GM12878 (cell line): ENCODE results near the gene AMBRA1. TPM values are rescaled to one million over a fixed set of nuclear protein-coding genes. Genes with fewer than 3 reads are reported as not detected.

Experiments
- BCLAF1 ChIP-seq: fragments of 450-650 bp; IDR thresholded peaks from 2 replicates; pipeline ENCODE4 v1.6.1; 2017; ENCODE audit warnings: antibody characterized with exemption, mild to moderate bottlenecking, moderate library complexity
- BMI1 ChIP-seq: fragments of 450-650 bp; IDR thresholded peaks from 2 replicates; pipeline ENCODE4 v1.6.1; 2016; ENCODE audit warnings: mild to moderate bottlenecking, moderate library complexity, borderline replicate concordance
- CEBPB ChIP-seq, 2 experiments: fragments of 150-350 bp in 1 of 2; IDR thresholded peaks; 2 replicates each; pipeline ENCODE4 v1.6.1; 2012 to 2014; ENCODE audit warnings: low read depth in 2 of 2, low read length in 2 of 2, borderline replicate concordance in 1 of 2, inconsistent platforms in 1 of 2
- CHD4 ChIP-seq: fragments of 200-600 bp; sonication (generic); IDR thresholded peaks from 2 replicates; pipeline ENCODE4 v1.6.1; 2016; ENCODE audit warnings: mild to moderate bottlenecking
- CREB1 ChIP-seq: IDR thresholded peaks from 2 replicates; pipeline ENCODE4 v1.6.1; 2012; ENCODE audit warnings: low read depth, mild to moderate bottlenecking, inconsistent platforms
- E2F8 ChIP-seq: fragments of 450-650 bp; IDR thresholded peaks from 2 replicates; pipeline ENCODE4 v1.6.1; 2018; ENCODE audit warnings: mild to moderate bottlenecking, low read depth, moderate library complexity; ENCODE audit not compliant: partially characterized antibody
- FOS ChIP-seq: IDR thresholded peaks from 3 replicates; pipeline ENCODE4 v1.6.1; 2011; ENCODE audit warnings: borderline replicate concordance; ENCODE audit not compliant: insufficient read length; ENCODE audit errors: extremely low read depth
- HCFC1 ChIP-seq: fragments of 150-350 bp; IDR thresholded peaks from 2 replicates; pipeline ENCODE4 v1.6.1; 2014; ENCODE audit warnings: low read length
- HDAC2 ChIP-seq: fragments of 200-600 bp; sonication (generic); IDR thresholded peaks from 2 replicates; pipeline ENCODE4 v1.6.1; 2017
- MYC ChIP-seq: IDR thresholded peaks from 2 replicates; pipeline ENCODE4 v1.6.1; 2011; ENCODE audit warnings: mild to moderate bottlenecking, low read length, moderate library complexity, inconsistent platforms; ENCODE audit not compliant: insufficient read depth, insufficient replicate concordance, insufficient read length, severe bottlenecking
- NFIC ChIP-seq: IDR thresholded peaks from 2 replicates; pipeline ENCODE4 v1.6.1; 2012; ENCODE audit warnings: low read depth, mild to moderate bottlenecking, inconsistent platforms, low read length, moderate library complexity
- NFYA ChIP-seq: IDR thresholded peaks from 2 replicates; pipeline ENCODE4 v1.6.1; 2011; ENCODE audit warnings: low read depth, mild to moderate bottlenecking, low read length, improper control_type of control experiment, borderline replicate concordance
- PKNOX1 ChIP-seq: fragments of 450-650 bp; IDR thresholded peaks from 2 replicates; pipeline ENCODE4 v1.6.1; 2016; ENCODE audit warnings: mild to moderate bottlenecking
- POU2F2 ChIP-seq: IDR thresholded peaks from 3 replicates; pipeline ENCODE4 v1.6.1; 2011; ENCODE audit warnings: low read depth, mild to moderate bottlenecking, low read length, borderline replicate concordance
- PRDM15 ChIP-seq: fragments of 450-650 bp; formaldehyde crosslinking; IDR thresholded peaks from 2 replicates; pipeline ENCODE4 v1.4.0; 2020; ENCODE audit warnings: mild to moderate bottlenecking, moderate library complexity
- RCOR1 ChIP-seq: conservative IDR thresholded peaks from 2 replicates; pipeline ENCODE4 v1.6.1; 2012; ENCODE audit warnings: low read depth, low read length, improper control_type of control experiment
- TBL1XR1 ChIP-seq: IDR thresholded peaks from 2 replicates; pipeline ENCODE4 v1.6.1; 2012; ENCODE audit warnings: low read depth, low read length, improper control_type of control experiment
- WRNIP1 ChIP-seq: IDR thresholded peaks from 2 replicates; pipeline ENCODE4 v1.6.1; 2011; ENCODE audit warnings: low read depth, low read length, improper control_type of control experiment, borderline replicate concordance
- polyA plus RNA-seq, 11 experiments: library from polyadenylated mRNA; depleted of rRNA in 4 of 11; unstranded in 6 of 11; stranded (reverse) in 5 of 11; fragments of >200 nt; fragmentation: Nextera tagmentation in 4 of 11; fragmentation: Illumina TruSeq in 1 of 11; extraction: Ambion mirVana in 4 of 11; extraction: Trizol in 1 of 11; gene quantifications; 1 replicate in 1 of 11; 2 replicates in 10 of 11; pipeline versions ENCODE4 v1.2.1 to v1.2.3, GENCODE V29; 2011 to 2016; ENCODE audit warnings: inconsistent platforms in 2 of 11, missing spikeins in 2 of 11, low read depth in 1 of 11
- total RNA-seq, 4 experiments: library from RNA; depleted of rRNA in 3 of 4; stranded (reverse); fragments of >200 nt in 3 of 4; fragmentation: Illumina TruSeq in 1 of 4; extraction: Trizol in 1 of 4; gene quantifications; 2 replicates each; pipeline versions ENCODE4 v1.2.1 to v1.2.3, GENCODE V29; 2013 to 2021

Gene AMBRA1
- total and polyA plus RNA-seq, 10 of the 15 experiments (the other 5 are each of a cell fraction or from before 2014, with no cell fraction given): 0.57 to 34.3 (median 13.7) TPM

- TF ChIP-seq PRDM15 (CRISPR knock-in tag) (no peak), RCOR1 (peak; percentile 69; the same call in 1 of the 2 replicates), CHD4 (no peak), CREB1 (0 out of 2 replicates have a peak, but pooled peaks have one; percentile 10), NFYA (no peak), BCLAF1 (no peak), MYC (no peak), HDAC2 (no peak), PKNOX1 (peak; percentile 27; the same call in 1 of the 2 replicates), HCFC1 (no peak), NFIC (no peak), BMI1 (no peak), POU2F2 (peak; percentile 78; the same call in 2 of the 3 replicates), CEBPB (IDR thresholded peaks at IDR 0.05; ENCODE audit: borderline replicate concordance in 1 of 2, low read depth in 2 of 2, low read length in 2 of 2) (peak in 1 of 2 experiments; percentile 17; a peak in 1 of 4 replicates), FOS (no peak), E2F8 (no peak), WRNIP1 (no peak), TBL1XR1 (no peak)
These were observed 232.3 kb downstream of the AMBRA1 start (continued) for GRCh38 chr11:46361283-46362155.
